EL (cell line): ENCODE measurements around the gene MPPED1.

Experiments
- DNase-seq: peaks from one replicate; pipeline ENCODE4 v3.0.0-alpha.2; 2016

Gene MPPED1

GRCh38 chr22:43393132-43393843, 18.5 kb upstream of the MPPED1 start:
- no peak for DNase-seq

DNA sequence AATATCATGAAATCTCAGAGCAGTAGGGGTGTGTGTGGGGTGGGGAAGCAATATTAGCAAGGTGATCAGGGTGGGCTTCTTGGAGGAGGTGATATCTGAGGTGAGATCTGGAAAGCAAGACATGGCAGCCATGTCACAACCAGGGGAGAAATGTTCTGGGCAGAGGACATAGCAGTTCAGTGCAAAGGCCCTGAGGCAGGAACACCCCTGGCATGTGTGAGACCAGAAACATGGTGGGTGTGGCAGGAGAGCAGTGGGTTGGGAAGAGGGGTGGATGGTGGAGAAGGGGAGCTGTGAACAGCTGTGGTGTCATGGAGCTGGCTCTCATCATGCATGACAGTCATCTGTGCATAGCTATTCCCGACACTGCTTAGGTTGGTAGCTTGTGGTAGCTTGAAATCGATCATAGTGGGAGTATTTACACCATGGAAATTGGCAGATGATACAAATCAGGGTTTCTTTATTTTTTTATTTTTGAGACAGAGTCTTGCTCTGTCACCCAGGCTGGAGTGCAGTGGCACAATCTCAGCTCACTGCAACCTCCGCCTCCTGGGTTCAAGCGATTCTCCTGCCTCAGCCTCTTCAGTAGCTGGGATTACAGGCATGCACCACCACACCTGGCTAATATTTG, 17.9 kb upstream of the MPPED1 start:
- no peak for DNase-seq

DNA sequence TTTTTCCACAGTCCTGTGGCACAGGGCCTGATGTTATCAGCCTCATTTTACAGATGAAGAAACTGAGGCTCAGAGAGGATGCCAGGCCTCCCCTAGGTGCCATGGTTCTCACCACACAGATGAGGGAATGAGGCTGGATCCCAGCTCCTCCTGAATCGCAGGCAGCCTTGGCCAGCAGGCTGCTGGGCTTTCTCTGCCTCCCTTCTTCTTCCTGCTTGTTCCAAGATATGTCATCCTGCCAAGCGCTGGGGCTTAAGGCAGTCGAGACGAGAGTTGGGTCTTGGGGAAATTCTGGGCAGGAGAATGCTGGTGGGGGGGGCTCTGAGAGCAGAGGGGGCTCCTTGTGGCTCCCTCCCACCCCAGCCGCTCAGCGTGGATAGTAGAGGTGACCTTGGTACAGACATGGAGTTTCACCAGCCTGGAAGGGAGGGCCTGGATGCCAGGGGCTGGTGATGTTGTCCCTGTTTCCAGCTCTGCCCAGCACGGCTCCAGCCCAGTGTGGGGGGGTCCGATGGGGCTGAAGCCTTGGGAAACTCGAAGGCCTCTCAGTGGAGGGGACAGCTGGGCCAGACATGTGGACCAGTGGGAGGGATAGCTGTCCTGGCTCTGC, 16.6 kb upstream of the MPPED1 start:
- DNase-seq: no peak

GRCh38 chr22:43396321-43396933, 15.4 kb upstream of the MPPED1 start:
- DNase-seq: no peak

- no peak for DNase-seq
Observed at GRCh38 chr22:43396934-43397457, 14.8 kb upstream of the MPPED1 start.

GRCh38 chr22:43397766-43398165, 14.0 kb upstream of the MPPED1 start:
- DNase-seq: no peak

GRCh38 chr22:43398246-43398645, 13.6 kb upstream of the MPPED1 start:
- no peak for DNase-seq

- no peak for DNase-seq
Observed at GRCh38 chr22:43398910-43399309, 12.9 kb upstream of the MPPED1 start.

DNA sequence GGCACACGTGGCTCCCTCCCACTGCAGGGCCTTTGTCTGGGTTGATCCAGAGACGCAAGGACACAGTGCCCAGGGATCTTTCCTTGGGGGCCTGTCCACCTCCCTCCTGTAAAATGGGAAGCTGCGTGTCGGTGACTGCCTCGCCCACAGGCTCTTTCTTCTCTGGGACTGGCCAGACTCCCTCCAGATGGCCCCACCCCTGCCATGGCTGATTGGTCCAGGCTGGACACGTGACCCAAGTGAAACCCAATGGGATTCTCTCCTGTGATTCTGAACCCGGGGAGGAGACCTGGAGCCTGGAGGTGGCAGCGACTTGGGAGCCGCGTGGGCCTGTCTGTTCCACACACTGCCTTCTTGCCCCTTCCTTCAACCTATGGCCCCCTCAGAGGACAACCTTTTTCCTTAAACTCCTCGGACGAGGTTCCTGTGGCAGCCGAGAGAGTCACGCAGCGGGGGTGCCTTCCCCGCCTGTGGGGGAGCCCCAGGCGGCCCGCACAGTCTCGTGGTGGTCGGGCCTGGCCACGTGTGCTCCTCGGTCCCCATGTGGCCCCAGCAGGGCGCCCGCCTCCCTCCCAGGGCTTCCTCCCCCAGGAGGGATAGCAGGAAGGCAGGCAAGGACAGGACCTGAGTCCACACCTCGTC, 12.4 kb upstream of the MPPED1 start:
- DNase-seq: no peak

- DNase-seq: no peak
Observed at GRCh38 chr22:43399980-43400358, 11.8 kb upstream of the MPPED1 start.

DNA sequence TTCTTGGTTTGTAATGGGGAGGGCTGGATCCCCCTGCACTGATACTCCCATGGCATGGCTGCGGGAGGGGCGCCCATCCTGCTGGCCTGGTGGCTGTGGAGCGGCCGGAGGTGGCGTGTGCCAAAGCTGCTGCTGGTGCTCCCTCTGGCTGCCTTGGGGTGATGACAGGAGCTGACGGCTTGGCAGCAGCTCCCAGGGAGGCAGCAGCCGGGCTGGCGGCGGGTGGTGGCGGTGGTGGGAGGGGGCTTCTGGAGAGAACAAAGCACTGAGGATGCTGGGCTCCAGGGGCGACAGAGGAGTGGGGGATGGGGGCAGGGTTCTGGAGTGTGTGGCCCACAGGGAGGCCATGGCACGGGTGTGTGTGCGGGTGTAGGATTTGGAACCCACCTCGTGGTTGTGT, 11.4 kb upstream of the MPPED1 start:
- DNase-seq: no peak

DNA sequence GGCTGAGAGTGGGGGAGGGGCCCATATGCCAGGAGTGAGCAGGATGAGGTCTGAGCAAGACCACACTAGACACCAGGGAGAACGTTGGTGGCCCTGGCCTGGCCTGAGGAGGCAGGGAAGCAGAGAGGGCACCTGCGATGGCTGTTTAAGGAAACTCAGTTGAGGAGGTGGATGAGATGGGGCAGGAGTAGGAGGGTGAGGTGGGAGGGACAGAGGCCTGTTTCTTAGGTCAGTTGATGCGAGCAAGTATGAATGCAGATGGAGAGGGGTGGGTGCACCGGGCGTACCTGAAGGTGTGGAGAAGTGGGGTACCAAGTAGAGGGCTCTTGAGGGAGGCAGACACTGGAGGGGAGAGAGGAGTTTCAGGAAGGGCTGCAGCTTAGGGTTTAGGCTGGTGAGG, 10.6 kb upstream of the MPPED1 start:
- no peak for DNase-seq

DNA sequence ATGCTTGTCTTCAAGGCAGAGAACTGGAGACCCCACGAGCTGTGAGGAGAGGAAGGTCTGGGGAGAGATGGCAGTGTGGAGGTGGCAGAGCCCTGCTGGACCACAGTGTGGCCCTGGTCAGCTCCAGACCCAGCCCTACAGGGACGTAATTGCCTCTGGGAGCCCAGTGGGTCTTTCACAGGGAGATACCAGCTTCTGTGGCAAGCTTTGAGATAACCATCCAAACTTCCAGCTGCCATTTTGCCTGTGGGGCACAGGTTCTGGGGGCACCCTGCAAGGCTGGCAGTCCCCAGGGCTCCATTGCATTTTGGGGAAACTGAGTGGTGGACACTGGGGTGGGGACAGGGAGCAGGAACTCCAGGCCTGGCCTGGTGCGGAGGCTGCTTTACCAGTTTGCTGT, 10.2 kb upstream of the MPPED1 start:
- DNase-seq: no peak

- DNase-seq: no peak
Observed at GRCh38 chr22:43402128-43402527, 9.7 kb upstream of the MPPED1 start.

DNA sequence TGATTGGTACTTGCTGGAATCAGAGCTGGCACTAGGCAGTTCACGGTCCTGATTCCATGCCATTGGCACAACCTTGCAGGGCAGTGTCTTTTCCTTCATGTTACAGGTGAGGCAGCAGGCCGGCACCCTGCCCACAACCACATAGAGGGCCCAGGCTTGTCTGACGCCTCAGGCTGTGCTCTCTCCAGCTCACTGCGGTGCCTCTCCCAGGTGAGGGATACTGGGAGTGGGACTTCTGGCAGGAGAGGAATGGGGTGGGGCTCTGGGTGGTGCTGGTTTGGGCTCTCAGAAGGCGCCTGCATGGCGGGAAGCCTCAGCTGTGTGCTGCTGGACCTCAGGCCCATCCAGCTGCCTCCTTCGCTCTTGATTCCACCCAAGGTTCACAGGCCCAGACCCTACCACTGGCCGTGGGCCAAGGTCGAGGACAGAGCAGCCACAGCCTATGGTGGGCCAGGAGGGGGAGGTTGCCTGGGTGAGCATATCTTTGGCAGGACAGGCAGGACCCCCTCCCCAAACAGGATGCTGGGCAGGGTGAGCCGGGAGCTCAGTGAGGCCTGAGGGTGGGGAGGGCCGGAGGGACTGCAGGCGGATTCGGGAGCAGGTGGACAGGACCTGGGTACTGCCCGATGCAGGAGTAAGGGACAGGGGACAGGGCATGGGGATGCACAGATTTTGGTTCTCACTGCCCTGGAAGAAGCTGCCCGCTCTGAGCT, 7.0 kb upstream of the MPPED1 start:
- no peak for DNase-seq

DNA sequence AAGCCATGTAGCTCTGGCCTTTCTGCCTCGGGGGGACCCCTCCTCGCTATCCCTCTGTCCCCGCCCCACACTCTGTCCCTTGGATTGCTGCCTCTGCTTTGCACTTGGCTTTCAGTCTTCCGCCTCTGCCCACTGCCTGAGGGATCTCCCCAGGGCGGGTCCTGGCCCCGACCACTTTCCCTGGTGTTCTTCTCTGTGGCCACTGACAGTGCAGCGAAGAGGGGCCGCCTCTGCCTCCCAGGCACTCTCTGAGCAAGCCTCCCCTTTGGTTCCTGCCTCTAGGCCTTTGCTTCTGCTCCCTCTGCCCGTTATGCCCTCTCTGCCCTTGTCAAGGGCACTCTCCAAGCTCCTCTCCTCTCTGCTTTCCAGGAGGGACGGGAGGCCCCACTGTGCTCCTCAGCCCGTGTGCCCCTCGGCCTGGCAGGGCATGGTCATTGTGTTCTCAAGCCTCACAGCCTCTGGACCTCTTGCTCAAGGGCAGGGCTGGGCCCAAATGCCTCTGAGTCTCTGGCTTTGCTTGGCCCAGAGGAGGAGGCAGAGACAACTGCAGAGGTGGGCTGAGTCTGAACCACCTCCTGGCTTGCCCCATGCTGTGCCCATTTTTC, 5.5 kb upstream of the MPPED1 start:
- DNase-seq: no peak

DNA sequence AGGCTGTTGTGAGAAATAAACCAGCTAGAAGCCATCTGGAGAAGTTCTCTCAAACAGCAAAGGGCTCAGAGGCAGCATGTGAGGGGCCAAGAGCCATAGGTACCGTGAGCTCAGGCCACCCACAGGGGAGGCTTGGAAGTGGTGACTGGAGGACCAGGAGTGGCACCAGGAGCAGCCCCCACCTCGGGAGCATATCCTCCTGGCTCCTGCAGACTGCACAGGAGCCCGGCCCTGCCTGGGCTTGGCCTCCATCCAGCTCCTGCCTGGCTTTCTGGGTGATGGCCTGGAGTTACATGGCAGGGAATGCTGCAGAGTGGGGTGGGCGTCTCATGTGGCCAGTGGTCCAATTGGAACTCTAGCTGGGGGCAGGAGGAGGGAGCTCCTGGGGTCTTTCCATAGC, 4.2 kb upstream of the MPPED1 start:
- DNase-seq: no peak

- no peak for DNase-seq
Observed at GRCh38 chr22:43408009-43408408, 3.8 kb upstream of the MPPED1 start.

DNA sequence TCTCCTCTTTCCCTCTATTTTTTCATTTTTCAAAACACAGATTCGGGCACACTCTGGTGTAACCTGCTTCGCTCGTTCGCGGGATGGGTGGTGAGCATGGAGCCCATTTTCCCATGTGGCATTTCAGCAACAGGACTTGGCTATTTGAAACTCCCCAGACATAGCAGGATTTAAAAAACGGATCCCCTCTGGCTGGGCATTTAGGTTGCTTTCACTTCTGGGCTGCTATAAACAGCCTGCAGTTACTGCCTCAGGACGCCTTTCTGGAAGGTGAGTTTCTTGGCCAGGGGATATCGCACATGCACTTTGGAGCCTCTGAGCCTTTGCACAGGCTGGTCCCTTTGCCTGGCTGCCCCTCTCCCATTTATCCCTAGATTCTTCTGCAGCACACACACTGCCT, 2.8 kb upstream of the MPPED1 start:
- DNase-seq: no peak

GRCh38 chr22:43409800-43410199, 2.0 kb upstream of the MPPED1 start:
- no peak for DNase-seq

- DNase-seq: no peak
Observed at GRCh38 chr22:43411040-43411868, 560 bp upstream of the MPPED1 start.
